Fibroblast of mammary gland (primary cell): ENCODE measurements around the gene ASPG.
A peak's percentile ranks its signal among the peaks of the same experiment; 100 is the strongest.

Experiments
- DNase-seq: peaks from one replicate; pipeline ENCODE4 v3.0.0-alpha.2; 2010; ENCODE audit warnings: low read depth
- H3K4me3 ChIP-seq: 2 replicates; pipeline ENCODE4 v1.5.1; 2011; ENCODE audit warnings: low read depth, mild to moderate bottlenecking, low read length, moderate library complexity; ENCODE audit not compliant: control insufficient read depth
- TF ChIP-seq, protein P1 (sequence below): conservative IDR thresholded peaks from 2 replicates; pipeline ENCODE4 v1.5.1; 2011; ENCODE audit warnings: low read depth, low read length, inconsistent platforms; ENCODE audit not compliant: control insufficient read depth, insufficient read depth

ASPG gene

GRCh38 chr14:104041430-104042104 lies 43.9 kb upstream of the ASPG start:
- no peak for DNase-seq
- TF ChIP-seq, protein P1, sequence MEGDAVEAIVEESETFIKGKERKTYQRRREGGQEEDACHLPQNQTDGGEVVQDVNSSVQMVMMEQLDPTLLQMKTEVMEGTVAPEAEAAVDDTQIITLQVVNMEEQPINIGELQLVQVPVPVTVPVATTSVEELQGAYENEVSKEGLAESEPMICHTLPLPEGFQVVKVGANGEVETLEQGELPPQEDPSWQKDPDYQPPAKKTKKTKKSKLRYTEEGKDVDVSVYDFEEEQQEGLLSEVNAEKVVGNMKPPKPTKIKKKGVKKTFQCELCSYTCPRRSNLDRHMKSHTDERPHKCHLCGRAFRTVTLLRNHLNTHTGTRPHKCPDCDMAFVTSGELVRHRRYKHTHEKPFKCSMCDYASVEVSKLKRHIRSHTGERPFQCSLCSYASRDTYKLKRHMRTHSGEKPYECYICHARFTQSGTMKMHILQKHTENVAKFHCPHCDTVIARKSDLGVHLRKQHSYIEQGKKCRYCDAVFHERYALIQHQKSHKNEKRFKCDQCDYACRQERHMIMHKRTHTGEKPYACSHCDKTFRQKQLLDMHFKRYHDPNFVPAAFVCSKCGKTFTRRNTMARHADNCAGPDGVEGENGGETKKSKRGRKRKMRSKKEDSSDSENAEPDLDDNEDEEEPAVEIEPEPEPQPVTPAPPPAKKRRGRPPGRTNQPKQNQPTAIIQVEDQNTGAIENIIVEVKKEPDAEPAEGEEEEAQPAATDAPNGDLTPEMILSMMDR: no peak
- no peak overlapping the region for H3K4me3 ChIP-seq

- TF ChIP-seq, protein P1: no peak
- no peak for DNase-seq
- no peak overlapping the region for H3K4me3 ChIP-seq
These were observed 41.5 kb upstream of the ASPG start for GRCh38 chr14:104044016-104044415.

- DNase-seq: no peak
- TF ChIP-seq, protein P1: no peak
These were observed 37.7 kb upstream of the ASPG start for GRCh38 chr14:104047761-104048160.

GRCh38 chr14:104048758-104049507 lies 36.6 kb upstream of the ASPG start:
- no peak overlapping the region for H3K4me3 ChIP-seq
- DNase-seq: peak; percentile 89
- TF ChIP-seq, protein P1: no peak

More at GRCh38 chr14:104047761-104048160, 37.7 kb upstream of the ASPG start:
- no peak overlapping the region for H3K4me3 ChIP-seq

- TF ChIP-seq, protein P1: no peak
- DNase-seq: no peak
- no peak overlapping the region for H3K4me3 ChIP-seq
These were observed 35.8 kb upstream of the ASPG start for GRCh38 chr14:104049576-104050240.

- peak; percentile 14 for DNase-seq
- no peak overlapping the region for H3K4me3 ChIP-seq
- TF ChIP-seq, protein P1: no peak
These were observed 34.2 kb upstream of the ASPG start for GRCh38 chr14:104051092-104051813.
